Measurements from ENCODE around the gene ZNF785. TPM values are rescaled to one million over a fixed set of nuclear protein-coding genes. Genes with fewer than 3 reads are reported as not detected.

Gene ZNF785
- total and polyA plus RNA-seq, 2 of the 13 experiments (the other 11 are each of a cell fraction or from before 2014, with no cell fraction given), result 0.01 TPM; not detected in 1

GRCh38 chr16:30609002-30609925 is 23.8 kb upstream of the ZNF785 start (continued):
- TF ChIP-seq ZBTB14 (CRISPR knock-in tag; IDR thresholded peaks at IDR 0.05) (no peak), EEA1 (CRISPR knock-in tag; IDR thresholded peaks at IDR 0.05; ENCODE audit: borderline replicate concordance) (no peak; the same call in 1 of the 2 replicates), ZNF468 (CRISPR knock-in tag; IDR thresholded peaks at IDR 0.05) (0 out of 2 replicates have a peak, but pooled peaks have one; percentile 47), ZNF839 (CRISPR knock-in tag; IDR thresholded peaks at IDR 0.05; ENCODE audit: borderline replicate concordance) (peak; percentile 95), FOXA3 (CRISPR knock-in tag; IDR thresholded peaks at IDR 0.05) (no peak; the same call in 1 of the 2 replicates), ZNF354B (CRISPR knock-in tag; IDR thresholded peaks at IDR 0.05) (no peak), HHEX (CRISPR knock-in tag; IDR thresholded peaks at IDR 0.05) (no peak), ZNF207 (IDR thresholded peaks at IDR 0.05; ENCODE audit: borderline replicate concordance) (no peak), RCOR2 (CRISPR knock-in tag; IDR thresholded peaks at IDR 0.05) (no peak), ZSCAN9 (CRISPR knock-in tag; IDR thresholded peaks at IDR 0.05; ENCODE audit: borderline replicate concordance) (no peak), TGIF2 (CRISPR knock-in tag; IDR thresholded peaks at IDR 0.05) (no peak), ERF (CRISPR knock-in tag; IDR thresholded peaks at IDR 0.05) (no peak), ZMYM3 (CRISPR knock-in tag; IDR thresholded peaks at IDR 0.05) (0 out of 2 replicates have a peak, but pooled peaks have one; percentile 41), RBFOX2 (IDR thresholded peaks at IDR 0.05; ENCODE audit: low read depth, low read length) (no peak), GFI1 (CRISPR knock-in tag; IDR thresholded peaks at IDR 0.05; ENCODE audit: borderline replicate concordance) (no peak), ZNF850 (CRISPR knock-in tag; conservative IDR thresholded peaks at IDR 0.05) (no peak), ATF2 (CRISPR knock-in tag; IDR thresholded peaks at IDR 0.05) (no peak), SCMH1 (CRISPR knock-in tag; IDR thresholded peaks at IDR 0.05; ENCODE audit: borderline replicate concordance) (no peak), ZMYM2 (CRISPR knock-in tag; IDR thresholded peaks at IDR 0.05) (no peak), NONO (IDR thresholded peaks at IDR 0.05) (no peak), NONO (CRISPR knock-in tag; conservative IDR thresholded peaks at IDR 0.05) (no peak; the same call in 1 of the 2 replicates), FUBP1 (CRISPR knock-in tag; IDR thresholded peaks at IDR 0.05; ENCODE audit: borderline replicate concordance) (no peak), CEBPG (CRISPR knock-in tag; IDR thresholded peaks at IDR 0.05) (no peak), ZNF441 (CRISPR knock-in tag; IDR thresholded peaks at IDR 0.05; ENCODE audit: borderline replicate concordance) (no peak)
- TF ChIP-seq, protein P1, sequence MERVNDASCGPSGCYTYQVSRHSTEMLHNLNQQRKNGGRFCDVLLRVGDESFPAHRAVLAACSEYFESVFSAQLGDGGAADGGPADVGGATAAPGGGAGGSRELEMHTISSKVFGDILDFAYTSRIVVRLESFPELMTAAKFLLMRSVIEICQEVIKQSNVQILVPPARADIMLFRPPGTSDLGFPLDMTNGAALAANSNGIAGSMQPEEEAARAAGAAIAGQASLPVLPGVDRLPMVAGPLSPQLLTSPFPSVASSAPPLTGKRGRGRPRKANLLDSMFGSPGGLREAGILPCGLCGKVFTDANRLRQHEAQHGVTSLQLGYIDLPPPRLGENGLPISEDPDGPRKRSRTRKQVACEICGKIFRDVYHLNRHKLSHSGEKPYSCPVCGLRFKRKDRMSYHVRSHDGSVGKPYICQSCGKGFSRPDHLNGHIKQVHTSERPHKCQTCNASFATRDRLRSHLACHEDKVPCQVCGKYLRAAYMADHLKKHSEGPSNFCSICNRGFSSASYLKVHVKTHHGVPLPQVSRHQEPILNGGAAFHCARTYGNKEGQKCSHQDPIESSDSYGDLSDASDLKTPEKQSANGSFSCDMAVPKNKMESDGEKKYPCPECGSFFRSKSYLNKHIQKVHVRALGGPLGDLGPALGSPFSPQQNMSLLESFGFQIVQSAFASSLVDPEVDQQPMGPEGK (CRISPR knock-in tag; IDR thresholded peaks at IDR 0.05), result peak; percentile 9; the same call in 1 of the 2 replicates
